HFFc6 (cell line): ENCODE results near the gene ACTR1A. TPM values are rescaled to one million over a fixed set of nuclear protein-coding genes. Genes with fewer than 3 reads are reported as not detected.

ENCODE experiments used
- DNase-seq: peaks from one replicate; pipeline ENCODE4 v3.0.0-alpha.2; 2018
- H3K27ac Mint-ChIP-seq: 2 replicates; pipeline ENCODE4 v1.8.0; 2020; ENCODE audit warnings: mild to moderate bottlenecking, mixed read lengths
- H3K27me3 Mint-ChIP-seq: 2 replicates; pipeline ENCODE4 v1.8.0; 2021; ENCODE audit warnings: mild to moderate bottlenecking, moderate library complexity, mixed read lengths; ENCODE audit not compliant: insufficient read depth
- H3K36me3 Mint-ChIP-seq: 2 replicates; pipeline ENCODE4 v1.8.0; 2021; ENCODE audit warnings: low read depth, mixed read lengths
- H3K4me1 Mint-ChIP-seq: 2 replicates; pipeline ENCODE4 v1.8.0; 2020; ENCODE audit warnings: low read depth, mixed read lengths
- H3K4me3 Mint-ChIP-seq: 2 replicates; pipeline ENCODE4 v1.8.0; 2020; ENCODE audit warnings: mild to moderate bottlenecking, moderate library complexity, mixed read lengths
- H3K9me3 Mint-ChIP-seq: 2 replicates; pipeline ENCODE4 v1.8.0; 2020; ENCODE audit warnings: mild to moderate bottlenecking, mixed read lengths
- CTCF ChIP-seq: fragments of 200-600 bp; sonication (generic); IDR thresholded peaks from 2 replicates; pipeline ENCODE4 v1.5.0; 2021; ENCODE audit warnings: antibody characterized with exemption, mild to moderate bottlenecking
- long read RNA-seq: library from polyadenylated mRNA; unstranded; transcript quantifications from one replicate; pipeline ENCODE4 v2.0.0, GENCODE V29; 2019
- total RNA-seq, 6 experiments: library from RNA; stranded (reverse); fragmentation: NEBNext Ultra II Directional; extraction: Animal tissue kit (Norgen Biotek cat#: 25700); gene quantifications; 2 replicates in 1 of 6; 3 replicates in 5 of 6; pipeline ENCODE4 v1.2.3, GENCODE V29; 2021

Gene ACTR1A
- total RNA-seq = 100 to 1,000 TPM; 125 to 175 (median 152) TPM
- long read RNA-seq, transcript ACTR1A-201 (11 exons, 2,829 nt) = major isoform, 174 of 212 reads
- long read RNA-seq, partial matches to known transcripts = 9 of 212 reads
- long read RNA-seq, other reads (novel, unspliced or antisense) = 27 of 212 reads

DNA sequence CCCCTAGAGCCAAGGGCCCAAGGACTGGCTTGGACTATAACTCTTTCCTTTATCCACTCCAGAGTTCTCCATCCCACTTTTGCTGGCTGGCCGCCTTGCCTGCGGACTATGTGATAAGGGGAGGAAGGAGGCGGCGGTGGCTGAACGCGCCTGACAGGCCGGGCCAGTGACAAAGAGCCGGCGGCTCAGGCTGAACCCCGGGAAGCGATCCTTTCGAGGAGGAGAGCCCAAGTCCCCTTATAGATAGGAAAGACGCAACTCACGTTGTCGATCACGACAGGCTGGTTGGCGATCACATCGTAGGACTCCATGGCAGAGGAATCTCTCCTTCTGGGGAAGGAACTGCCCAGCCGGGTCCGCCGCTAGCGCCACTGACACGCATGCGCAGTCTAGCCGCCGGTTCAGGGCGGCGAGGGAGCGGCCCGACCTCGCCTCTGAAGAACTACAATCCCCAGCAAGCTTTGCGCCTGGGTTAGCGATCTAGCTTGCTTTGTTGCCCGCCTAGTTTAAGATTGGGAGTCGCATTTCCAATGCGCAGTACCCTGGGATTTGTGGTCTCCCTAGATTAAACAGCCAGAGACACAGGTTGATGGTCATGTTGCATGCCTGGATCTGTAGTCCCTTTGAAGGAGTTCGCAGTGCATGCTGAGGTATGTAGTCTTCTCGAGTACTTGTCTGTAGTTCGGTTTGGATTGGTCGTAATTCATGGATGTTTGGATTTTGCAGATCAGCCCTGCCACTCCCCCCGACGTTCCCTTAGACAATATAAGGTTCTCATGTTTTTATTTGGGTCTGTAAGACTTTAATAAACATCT lies at the start of gene ACTR1A:
TSS of gene ACTR1A (minus strand) at position 376 of the 815 bp plus-strand sequence. CDS start at position 311, 65 bp downstream.
- no peak for TF ChIP-seq CTCF
- Mint-ChIP-seq H3K27me3 (no peaks in the 10 kb centered on the region), H3K27ac (no peak within 1 kb of the TSS), H3K4me3 (no peak within 1 kb of the TSS), H3K9me3 (no peaks in the 10 kb centered on the region), H3K4me1 (peaks cover 42% of the 10 kb centered on the region), H3K36me3 (peaks cover 10% of the 10 kb centered on the region; the same call in 1 of the 2 replicates)
- DNase-seq = peak; percentile 100

GRCh38 chr10:102550636-102551210 lies 48.2 kb upstream of the ACTR1A start:
- Mint-ChIP-seq H3K4me3 (no peak overlapping the region), H3K4me1 (peaks cover 37% of the 10 kb centered on the region), H3K9me3 (no peaks in the 10 kb centered on the region), H3K27ac (no peak overlapping the region), H3K36me3 (0 out of 2 replicates have a peak, but pooled peaks cover 10% of the 10 kb centered on the region), H3K27me3 (peaks cover 5% of the 10 kb centered on the region; the same call in 1 of the 2 replicates)
- no peak for DNase-seq
- TF ChIP-seq CTCF = no peak

- Mint-ChIP-seq H3K9me3 (no peaks in the 10 kb centered on the region), H3K27me3 (peaks cover 5% of the 10 kb centered on the region; the same call in 1 of the 2 replicates), H3K27ac (no peak overlapping the region), H3K4me3 (no peak overlapping the region), H3K4me1 (peaks cover 35% of the 10 kb centered on the region), H3K36me3 (peaks cover 10% of the 10 kb centered on the region; the same call in 1 of the 2 replicates)
- TF ChIP-seq CTCF = no peak
- no peak for DNase-seq
Measured at GRCh38 chr10:102549549-102549948, 47.0 kb upstream of the ACTR1A start.

DNA sequence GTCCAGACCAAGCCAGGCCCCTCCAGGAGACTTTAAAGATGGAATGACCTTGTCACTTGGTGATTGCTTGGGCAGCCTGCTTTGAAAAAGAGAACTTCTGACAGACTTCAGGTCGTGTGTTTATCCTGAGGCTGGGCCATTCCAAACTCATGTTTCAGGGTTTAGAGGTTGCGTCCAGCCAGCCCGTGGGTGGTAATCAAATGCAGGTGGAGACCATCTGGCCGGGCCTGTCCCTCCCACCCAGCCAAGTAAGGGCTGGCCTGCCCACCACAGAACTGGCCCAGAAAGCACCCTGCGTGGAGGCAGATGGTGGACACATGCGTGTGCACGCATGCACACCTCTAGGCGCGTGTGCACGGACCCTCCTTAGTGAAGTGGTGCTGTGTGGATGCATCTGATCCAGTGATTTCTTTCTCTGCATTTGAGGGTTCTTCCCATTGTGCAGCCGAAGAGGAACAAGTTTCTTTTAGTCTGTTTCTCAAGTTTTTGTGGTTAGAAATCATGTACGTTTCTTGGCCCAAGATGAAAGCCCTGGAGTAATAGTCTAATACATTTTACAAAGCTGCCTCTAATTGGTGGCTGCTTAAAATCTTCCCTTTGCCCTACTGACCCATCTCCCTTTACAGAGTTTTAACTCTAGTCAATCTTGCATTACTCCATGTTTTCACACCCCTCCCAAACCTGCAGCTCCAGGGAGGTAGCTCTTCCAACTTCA lies 44.3 kb upstream of the ACTR1A start:
- Mint-ChIP-seq H3K27me3 (peaks cover 5% of the 10 kb centered on the region; the same call in 1 of the 2 replicates), H3K27ac (peak overlapping the region; percentile 55), H3K9me3 (no peaks in the 10 kb centered on the region), H3K4me3 (peak overlapping the region; percentile 25), H3K4me1 (peaks cover 44% of the 10 kb centered on the region), H3K36me3 (peaks cover 10% of the 10 kb centered on the region; the same call in 1 of the 2 replicates)
- TF ChIP-seq CTCF = no peak
- peak; percentile 48 for DNase-seq

DNA sequence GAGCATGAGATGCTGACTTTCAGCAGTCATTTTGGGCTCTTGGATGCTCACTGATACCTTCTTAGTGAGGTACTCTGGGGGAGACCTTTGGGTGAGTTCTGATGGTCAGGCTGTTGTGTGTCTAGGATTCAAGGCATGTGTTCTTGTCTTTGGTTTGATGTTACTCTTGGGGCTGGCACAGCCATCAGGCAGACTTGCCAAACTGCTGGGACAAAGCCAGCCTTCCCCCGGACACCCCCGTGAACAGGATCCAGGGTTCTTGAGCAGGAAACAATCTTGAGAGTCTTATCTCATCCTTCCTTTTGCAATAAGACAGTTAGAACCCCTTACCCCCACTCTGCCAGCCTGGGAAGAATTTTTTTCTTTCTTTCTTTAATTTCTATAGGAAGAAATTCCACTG lies 43.5 kb upstream of the ACTR1A start:
- H3K4me1 Mint-ChIP-seq = peaks cover 44% of the 10 kb centered on the region
- peak overlapping the region; percentile 25; the same call in 1 of the 2 replicates for H3K4me3 Mint-ChIP-seq
- peaks cover 5% of the 10 kb centered on the region; the same call in 1 of the 2 replicates for H3K27me3 Mint-ChIP-seq
- peaks cover 8% of the 10 kb centered on the region; the same call in 1 of the 2 replicates for H3K36me3 Mint-ChIP-seq
- no peak for DNase-seq
- TF ChIP-seq CTCF = no peak
- H3K27ac Mint-ChIP-seq = peak overlapping the region; percentile 55
- no peaks in the 10 kb centered on the region for H3K9me3 Mint-ChIP-seq
